Glutamatergic neuron (in vitro differentiated cells): ENCODE results near the gene SRC. TPM values are rescaled to one million over a fixed set of nuclear protein-coding genes. Genes with fewer than 3 reads are reported as not detected.

ENCODE experiments used
- DNase-seq: peaks from one replicate; pipeline ENCODE4 v3.0.0; 2022
- H3K27ac Mint-ChIP-seq: one replicate; pipeline ENCODE4 v1.8.0; 2020; ENCODE audit warnings: mild to moderate bottlenecking, mixed read lengths, inconsistent platforms; ENCODE audit not compliant: unreplicated experiment
- H3K27me3 Mint-ChIP-seq: one replicate; pipeline ENCODE4 v1.8.0; 2020; ENCODE audit warnings: mild to moderate bottlenecking, moderate library complexity, mixed read lengths, inconsistent platforms; ENCODE audit not compliant: unreplicated experiment
- H3K36me3 Mint-ChIP-seq: one replicate; pipeline ENCODE4 v1.8.0; 2020; ENCODE audit warnings: mild to moderate bottlenecking, mixed read lengths, inconsistent platforms; ENCODE audit not compliant: unreplicated experiment
- H3K4me1 Mint-ChIP-seq: one replicate; pipeline ENCODE4 v1.8.0; 2020; ENCODE audit warnings: mild to moderate bottlenecking, low read depth, mixed read lengths, inconsistent platforms; ENCODE audit not compliant: unreplicated experiment
- H3K4me3 Mint-ChIP-seq: one replicate; pipeline ENCODE4 v1.8.0; 2020; ENCODE audit warnings: mild to moderate bottlenecking, mixed read lengths, inconsistent platforms; ENCODE audit not compliant: unreplicated experiment
- H3K9me3 Mint-ChIP-seq: one replicate; pipeline ENCODE4 v1.8.0; 2020; ENCODE audit warnings: mild to moderate bottlenecking, moderate library complexity, mixed read lengths, inconsistent platforms; ENCODE audit not compliant: unreplicated experiment
- CTCF ChIP-seq: fragments of 200-600 bp; sonication (generic); IDR thresholded peaks from one replicate; pipeline ENCODE4 v1.5.0; 2021; ENCODE audit not compliant: partially characterized antibody, unreplicated experiment
- total RNA-seq: library from RNA; stranded (reverse); fragmentation: NEBNext Ultra II Directional; extraction: Animal tissue kit (Norgen Biotek cat#: 25700); gene quantifications from one replicate; pipeline ENCODE4 v1.2.1, GENCODE V29; 2021; ENCODE audit not compliant: unreplicated experiment

SRC gene
- total RNA-seq, 1 donor from 2014 or later = 39.2 TPM

- Mint-ChIP-seq H3K36me3 (no peaks in the 10 kb centered on the region), H3K4me3 (peak overlapping the region; percentile 48), H3K27me3 (peaks cover 13% of the 10 kb centered on the region), H3K4me1 (peaks cover 19% of the 10 kb centered on the region), H3K9me3 (peaks cover 10% of the 10 kb centered on the region), H3K27ac (peak overlapping the region; percentile 89)
- DNase-seq = no peak
- no peak for TF ChIP-seq CTCF
Measured at GRCh38 chr20:37393863-37394542, 48.1 kb downstream of the SRC start.

- Mint-ChIP-seq H3K4me1 (peaks cover 19% of the 10 kb centered on the region), H3K36me3 (no peaks in the 10 kb centered on the region), H3K27ac (peak overlapping the region; percentile 89), H3K9me3 (peaks cover 10% of the 10 kb centered on the region), H3K27me3 (peaks cover 13% of the 10 kb centered on the region), H3K4me3 (peak overlapping the region; percentile 18)
- TF ChIP-seq CTCF = no peak
- DNase-seq = no peak
Measured at GRCh38 chr20:37394543-37395409, 48.8 kb downstream of the SRC start.

- DNase-seq = no peak
- H3K36me3 Mint-ChIP-seq = no peaks in the 10 kb centered on the region
- peak overlapping the region; percentile 28 for H3K27ac Mint-ChIP-seq
- H3K9me3 Mint-ChIP-seq = peaks cover 10% of the 10 kb centered on the region
- peaks cover 13% of the 10 kb centered on the region for H3K27me3 Mint-ChIP-seq
- peaks cover 19% of the 10 kb centered on the region for H3K4me1 Mint-ChIP-seq
- no peak overlapping the region for H3K4me3 Mint-ChIP-seq
- TF ChIP-seq CTCF = no peak
Measured at GRCh38 chr20:37395410-37395797, 49.5 kb downstream of the SRC start.

- peak; percentile 94 for DNase-seq
- Mint-ChIP-seq H3K9me3 (peaks cover 10% of the 10 kb centered on the region), H3K36me3 (no peaks in the 10 kb centered on the region), H3K27me3 (peaks cover 13% of the 10 kb centered on the region), H3K4me1 (peaks cover 18% of the 10 kb centered on the region), H3K4me3 (no peak overlapping the region), H3K27ac (peak overlapping the region; percentile 100)
- no peak for TF ChIP-seq CTCF
Measured at GRCh38 chr20:37395921-37396415, 50.0 kb downstream of the SRC start.
